Keratinocyte (primary cell): ENCODE measurements around the gene NOL9. TPM values are rescaled to one million over a fixed set of nuclear protein-coding genes. Genes with fewer than 3 reads are reported as not detected.

Experiments
- DNase-seq: peaks from one replicate; pipeline ENCODE4 v3.0.0-alpha.2; 2011; ENCODE audit warnings: low read depth, missing footprints, low spot score
- FAIRE-seq: peaks from 2 replicates; lab custom pipeline; 2011; peaks lifted over from hg19 to GRCh38; lab: Jason Lieb, UNC
- H2AFZ ChIP-seq: 2 replicates; pipeline ENCODE4 v1.6.0; 2012; ENCODE audit warnings: low read length, control low read depth, inconsistent platforms; ENCODE audit not compliant: control insufficient read depth
- H3K27ac ChIP-seq: 2 replicates; pipeline ENCODE4 v1.5.1; 2011; ENCODE audit warnings: low read length; ENCODE audit not compliant: control insufficient read depth, insufficient read depth
- H3K27me3 ChIP-seq: 3 replicates; pipeline ENCODE4 v1.6.0; 2011; ENCODE audit warnings: low read length; ENCODE audit not compliant: control insufficient read depth, insufficient read depth; ENCODE audit errors: extremely low read depth
- H3K36me3 ChIP-seq, 2 experiments: 2 replicates in 1 of 2; 3 replicates in 1 of 2; pipeline ENCODE4 v1.5.1; 2011; ENCODE audit warnings: low read length in 2 of 2, mild to moderate bottlenecking in 1 of 2; ENCODE audit not compliant: control insufficient read depth in 2 of 2, insufficient read depth in 2 of 2; ENCODE audit errors: extremely low read depth in 1 of 2
- H3K4me1 ChIP-seq: 3 replicates; pipeline ENCODE4 v1.5.1; 2011; ENCODE audit warnings: low read length; ENCODE audit not compliant: control insufficient read depth, insufficient read depth; ENCODE audit errors: extremely low read depth
- H3K4me2 ChIP-seq: 3 replicates; pipeline ENCODE4 v1.6.0; 2011; ENCODE audit warnings: low read depth, low read length; ENCODE audit not compliant: control insufficient read depth, insufficient read depth; ENCODE audit errors: extremely low read depth
- H3K4me3 ChIP-seq, 3 experiments: fragments of 200-600 bp in 1 of 3; sonication (generic) in 1 of 3; 2 replicates in 2 of 3; 3 replicates in 1 of 3; pipeline ENCODE4 v1.5.1; 2011 to 2016; ENCODE audit warnings: low read length in 3 of 3, mild to moderate bottlenecking in 3 of 3, control low read depth in 2 of 3, inconsistent platforms in 1 of 3, low read depth in 1 of 3, mixed read lengths in 1 of 3, mixed run types in 1 of 3, moderate library complexity in 1 of 3; ENCODE audit not compliant: control insufficient read depth in 2 of 3, insufficient read depth in 2 of 3; ENCODE audit errors: extremely low read depth in 1 of 3
- H3K79me2 ChIP-seq: 2 replicates; pipeline ENCODE4 v1.6.0; 2012; ENCODE audit warnings: low read length; ENCODE audit not compliant: control insufficient read depth, insufficient read depth
- H3K9ac ChIP-seq: 3 replicates; pipeline ENCODE4 v1.6.0; 2011; ENCODE audit warnings: low read length; ENCODE audit not compliant: control insufficient read depth, insufficient read depth; ENCODE audit errors: extremely low read depth
- H3K9me1 ChIP-seq: 3 replicates; pipeline ENCODE4 v1.6.0; 2011; ENCODE audit warnings: low read length; ENCODE audit not compliant: control insufficient read depth, insufficient read depth; ENCODE audit errors: extremely low read depth
- H3K9me3 ChIP-seq: 2 replicates; pipeline ENCODE4 v1.5.1; 2012; ENCODE audit warnings: low read depth, low read length; ENCODE audit not compliant: control insufficient read depth
- H4K20me1 ChIP-seq: 3 replicates; pipeline ENCODE4 v1.6.0; 2011; ENCODE audit warnings: low read length; ENCODE audit not compliant: control insufficient read depth, insufficient read depth; ENCODE audit errors: extremely low read depth
- CTCF ChIP-seq, 3 experiments: IDR thresholded peaks in 1 of 3; conservative IDR thresholded peaks in 1 of 3; optimal IDR thresholded peaks in 1 of 3; 2 replicates in 2 of 3; 3 replicates in 1 of 3; pipeline versions ENCODE3 to v1.5.1; 2011; ENCODE audit warnings: low read length in 3 of 3, mild to moderate bottlenecking in 3 of 3, moderate library complexity in 2 of 3, control low read depth in 1 of 3, inconsistent platforms in 1 of 3; ENCODE audit not compliant: insufficient read depth in 2 of 3; ENCODE audit errors: extremely low read depth in 1 of 3
- EZH2 ChIP-seq: IDR thresholded peaks from one replicate; pipeline ENCODE4 v1.6.1; 2012; ENCODE audit warnings: inconsistent platforms, mild to moderate bottlenecking, low read length, moderate library complexity
- dilution Hi-C: fragments of 300-500 bp; cut with MboI; formaldehyde crosslinking; loops from one replicate; pipeline ENCODE4 v1.7.0; 2020; ENCODE audit warnings: low sequenced_read_pairs; ENCODE audit not compliant: extremely low pct_ligation_motif_present
- polyA plus RNA-seq, 5 experiments: library from polyadenylated mRNA; depleted of rRNA in 3 of 5; stranded (reverse) in 3 of 5; stranded (forward) in 1 of 5; unstranded in 1 of 5; fragments of >200 nt; gene quantifications; 1 replicate in 1 of 5; 2 replicates in 3 of 5; 3 replicates in 1 of 5; pipeline versions ENCODE4 v1.2.1 to v1.2.3, GENCODE V29; 2011 to 2012; ENCODE audit warnings: missing spikeins in 2 of 5, low read depth in 1 of 5, low replicate concordance in 1 of 5

The NOL9 gene
- polyA plus RNA-seq, 1 donor (not counting 4 experiments of a cell fraction or from before 2014, with no cell fraction given) = 24.6 TPM

- H3K79me2 ChIP-seq = peaks cover 21% of the 10 kb centered on the region
- DNase-seq (no peak), FAIRE-seq (peak; percentile 9)
- H3K9ac ChIP-seq = peak overlapping the region; percentile 100
- dilution Hi-C loops = no loop called here
- peak overlapping the region; percentile 100 for H3K27ac ChIP-seq
- H3K36me3 ChIP-seq = peaks cover 1 to 10% of the 10 kb centered on the region in 2 experiments
- TF ChIP-seq EZH2 (no peak), CTCF (optimal IDR thresholded peaks at IDR 0.05 in 1 of 3, IDR thresholded peaks at IDR 0.05 in 1 of 3, conservative IDR thresholded peaks at IDR 0.05 in 1 of 3; ENCODE audit: extremely low read depth in 1 of 3, insufficient read depth in 2 of 3, low read length in 3 of 3) (peak in 2 of 3 experiments; percentile 77 to 97)
- no peaks in the 10 kb centered on the region for H3K9me3 ChIP-seq
- no peaks in the 10 kb centered on the region for H3K27me3 ChIP-seq
- peak overlapping the region; percentile 99 for H3K4me2 ChIP-seq
- H3K9me1 ChIP-seq = no peaks in the 10 kb centered on the region
- H2AFZ ChIP-seq = no peak overlapping the region
- H4K20me1 ChIP-seq = no peaks in the 10 kb centered on the region
- peaks cover 62% of the 10 kb centered on the region for H3K4me1 ChIP-seq
- peak overlapping the region; percentile 54 to 94 (median 87) for H3K4me3 ChIP-seq
Observed at GRCh38 chr1:6489799-6490180, 64.5 kb downstream of the NOL9 start.

- no peak for TF ChIP-seq CTCF (optimal IDR thresholded peaks at IDR 0.05 in 1 of 3, IDR thresholded peaks at IDR 0.05 in 1 of 3, conservative IDR thresholded peaks at IDR 0.05 in 1 of 3; ENCODE audit: extremely low read depth in 1 of 3, insufficient read depth in 2 of 3, low read length in 3 of 3)
- TF ChIP-seq EZH2 = no peak
- Histone ChIP-seq H3K4me3 (peak overlapping the region; percentile 54 to 94 (median 87)), H3K27me3 (no peaks in the 10 kb centered on the region), H3K9me1 (no peaks in the 10 kb centered on the region), H3K9ac (peak overlapping the region; percentile 100), H3K9me3 (no peaks in the 10 kb centered on the region), H3K36me3 (peaks cover 1 to 12% of the 10 kb centered on the region in 2 experiments), H3K4me2 (peak overlapping the region; percentile 99), H4K20me1 (no peaks in the 10 kb centered on the region), H3K27ac (peak overlapping the region; percentile 100), H3K79me2 (peaks cover 25% of the 10 kb centered on the region), H2AFZ (no peak overlapping the region), H3K4me1 (peaks cover 62% of the 10 kb centered on the region)
- dilution Hi-C loops = no loop called here
- FAIRE-seq (no peak), DNase-seq (no peak)
Observed at GRCh38 chr1:6489383-6489765, 64.9 kb downstream of the NOL9 start.
